OCI-LY1 (cell line): ENCODE results near the gene NDUFB4.

Experiments used
- H2AFZ ChIP-seq: fragments of 200-600 bp; sonication (generic), shearing (Covaris generic); 2 replicates; pipeline ENCODE4 v1.6.0; 2014; ENCODE audit warnings: antibody characterized with exemption, mild to moderate bottlenecking, low read length
- H3F3A ChIP-seq: fragments of 200-600 bp; sonication (generic), shearing (Covaris generic); 2 replicates; pipeline ENCODE4 v1.6.0; 2014; ENCODE audit warnings: mild to moderate bottlenecking, antibody characterized with exemption, low read length, moderate library complexity; ENCODE audit not compliant: insufficient read depth
- H3K27ac ChIP-seq: fragments of 200-600 bp; sonication (generic); 2 replicates; pipeline ENCODE4 v1.5.1; 2014; ENCODE audit warnings: low read length, mixed run types, mild to moderate bottlenecking, low read depth; ENCODE audit not compliant: poor library complexity, severe bottlenecking
- H3K27me3 ChIP-seq: fragments of 200-600 bp; sonication (generic); 2 replicates; pipeline ENCODE4 v1.6.0; 2014; ENCODE audit warnings: antibody characterized with exemption, mild to moderate bottlenecking, low read length, moderate library complexity; ENCODE audit not compliant: insufficient read depth
- H3K36me3 ChIP-seq: fragments of 200-600 bp; sonication (generic); 2 replicates; pipeline ENCODE4 v1.6.1; 2014; ENCODE audit warnings: mild to moderate bottlenecking, antibody characterized with exemption, low read length, moderate library complexity, mixed read lengths; ENCODE audit not compliant: insufficient read depth
- H3K4me1 ChIP-seq: fragments of 200-600 bp; sonication (generic); 2 replicates; pipeline ENCODE4 v1.5.1; 2014; ENCODE audit warnings: mild to moderate bottlenecking, low read length, moderate library complexity; ENCODE audit not compliant: insufficient read depth, severe bottlenecking
- H3K4me2 ChIP-seq: fragments of 200-600 bp; sonication (generic), shearing (Covaris generic); 2 replicates; pipeline ENCODE4 v1.6.1; 2014; ENCODE audit warnings: low read length
- H3K4me3 ChIP-seq: fragments of 200-600 bp; sonication (generic); 2 replicates; pipeline ENCODE4 v1.5.1; 2014; ENCODE audit warnings: low read length, low read depth, mild to moderate bottlenecking, mixed read lengths; ENCODE audit not compliant: poor library complexity, severe bottlenecking
- H3K79me2 ChIP-seq: fragments of 200-600 bp; shearing (Covaris generic); 2 replicates; pipeline ENCODE4 v1.6.1; 2016; ENCODE audit warnings: mixed run types, low read length, mixed read lengths; ENCODE audit not compliant: insufficient read depth
- H3K9ac ChIP-seq: fragments of 200-600 bp; sonication (generic), shearing (Covaris generic); 2 replicates; pipeline ENCODE4 v1.6.1; 2014; ENCODE audit warnings: mild to moderate bottlenecking, low read length, mixed read lengths
- H3K9me2 ChIP-seq: fragments of 200-600 bp; sonication (generic), shearing (Covaris generic); 2 replicates; pipeline ENCODE4 v1.6.1; 2014; ENCODE audit warnings: low read depth, mild to moderate bottlenecking, low read length, mixed read lengths
- H3K9me3 ChIP-seq: fragments of 200-600 bp; shearing (Covaris generic); 2 replicates; pipeline ENCODE4 v1.6.1; 2014; ENCODE audit warnings: low read length, mixed read lengths
- H4K20me1 ChIP-seq: fragments of 200-600 bp; sonication (generic), shearing (Covaris generic); 2 replicates; pipeline ENCODE4 v1.6.0; 2016; ENCODE audit warnings: mild to moderate bottlenecking, low read length; ENCODE audit not compliant: insufficient read depth
- CTCF ChIP-seq: fragments of 200-600 bp; sonication (generic), shearing (Covaris generic); IDR thresholded peaks from 2 replicates; pipeline ENCODE4 v1.5.1; 2017; ENCODE audit warnings: mild to moderate bottlenecking, antibody characterized with exemption, low read length, moderate library complexity, mixed read lengths
- EZH2 ChIP-seq: fragments of 200-600 bp; sonication (generic), shearing (Covaris generic); IDR thresholded peaks from 2 replicates; pipeline ENCODE4 v1.8.0; 2017; ENCODE audit warnings: borderline replicate concordance, mixed run types, mild to moderate bottlenecking, antibody characterized with exemption, low read length, moderate library complexity, mixed read lengths

Gene NDUFB4

DNA sequence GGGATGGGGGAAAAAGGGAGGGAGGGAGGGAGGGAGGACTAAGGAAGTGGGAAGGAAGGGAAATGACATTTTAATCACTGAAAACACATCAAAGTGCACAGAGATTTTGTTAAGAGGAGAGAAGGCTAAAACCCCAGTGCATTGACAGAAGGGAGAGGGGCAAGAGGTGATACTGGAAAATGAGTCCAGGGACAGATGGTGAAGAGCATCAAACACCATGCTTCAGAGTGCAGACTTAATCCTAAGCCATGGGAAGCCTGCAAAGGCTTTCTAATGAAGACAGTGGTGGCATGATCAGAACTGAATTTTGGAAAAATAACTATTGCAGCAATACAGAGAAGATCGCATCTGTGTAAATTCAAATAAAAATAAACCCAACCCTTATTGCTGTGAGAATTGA is 44.1 kb downstream of the NDUFB4 start:
- Histone ChIP-seq H3F3A (no peaks in the 10 kb centered on the region), H3K9ac (no peak overlapping the region), H3K36me3 (no peaks in the 10 kb centered on the region), H3K27me3 (no peaks in the 10 kb centered on the region), H4K20me1 (no peaks in the 10 kb centered on the region), H3K9me3 (no peaks in the 10 kb centered on the region), H3K4me2 (no peak overlapping the region), H2AFZ (no peak overlapping the region), H3K4me3 (no peak overlapping the region), H3K4me1 (no peaks in the 10 kb centered on the region), H3K79me2 (no peaks in the 10 kb centered on the region), H3K27ac (no peak overlapping the region), H3K9me2 (no peaks in the 10 kb centered on the region)
- no peak for TF ChIP-seq EZH2
- TF ChIP-seq CTCF = no peak

DNA sequence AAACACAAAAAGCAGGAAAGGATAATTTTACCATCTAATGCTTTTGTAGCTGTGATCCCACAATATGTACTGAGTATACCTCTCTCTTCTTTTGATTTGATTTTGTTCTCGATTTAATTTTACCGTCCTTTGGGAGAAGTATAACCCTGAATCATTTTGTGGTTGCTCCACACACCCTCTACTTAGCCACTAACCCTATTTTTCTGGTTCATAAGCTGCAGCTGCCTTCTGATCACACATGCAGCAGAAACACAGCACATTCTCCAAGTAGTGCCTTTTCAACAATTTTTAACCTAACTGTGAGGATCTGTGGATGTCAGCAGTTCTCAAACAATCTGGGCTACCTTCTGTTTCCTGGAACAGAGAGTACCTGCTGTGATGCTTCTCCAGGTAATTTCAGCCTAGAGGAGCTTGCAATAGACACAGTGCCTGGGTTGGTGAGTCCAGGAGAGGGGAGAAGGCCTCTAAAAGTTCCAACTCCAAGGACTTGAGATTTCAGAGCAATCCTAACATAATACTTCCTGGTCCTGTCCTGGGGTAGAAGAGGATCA is 45.6 kb downstream of the NDUFB4 start:
- H4K20me1 ChIP-seq = no peaks in the 10 kb centered on the region
- H3K27me3 ChIP-seq = no peaks in the 10 kb centered on the region
- no peaks in the 10 kb centered on the region for H3K9me3 ChIP-seq
- H3K4me2 ChIP-seq = no peak overlapping the region
- no peaks in the 10 kb centered on the region for H3K4me1 ChIP-seq
- TF ChIP-seq EZH2 (no peak), CTCF (no peak)
- no peak overlapping the region for H3K27ac ChIP-seq
- no peaks in the 10 kb centered on the region for H3K9me2 ChIP-seq
- no peak overlapping the region for H3K9ac ChIP-seq
- H3F3A ChIP-seq = no peaks in the 10 kb centered on the region
- H3K4me3 ChIP-seq = no peak overlapping the region
- no peaks in the 10 kb centered on the region for H3K79me2 ChIP-seq
- H3K36me3 ChIP-seq = no peaks in the 10 kb centered on the region
- H2AFZ ChIP-seq = no peak overlapping the region

DNA sequence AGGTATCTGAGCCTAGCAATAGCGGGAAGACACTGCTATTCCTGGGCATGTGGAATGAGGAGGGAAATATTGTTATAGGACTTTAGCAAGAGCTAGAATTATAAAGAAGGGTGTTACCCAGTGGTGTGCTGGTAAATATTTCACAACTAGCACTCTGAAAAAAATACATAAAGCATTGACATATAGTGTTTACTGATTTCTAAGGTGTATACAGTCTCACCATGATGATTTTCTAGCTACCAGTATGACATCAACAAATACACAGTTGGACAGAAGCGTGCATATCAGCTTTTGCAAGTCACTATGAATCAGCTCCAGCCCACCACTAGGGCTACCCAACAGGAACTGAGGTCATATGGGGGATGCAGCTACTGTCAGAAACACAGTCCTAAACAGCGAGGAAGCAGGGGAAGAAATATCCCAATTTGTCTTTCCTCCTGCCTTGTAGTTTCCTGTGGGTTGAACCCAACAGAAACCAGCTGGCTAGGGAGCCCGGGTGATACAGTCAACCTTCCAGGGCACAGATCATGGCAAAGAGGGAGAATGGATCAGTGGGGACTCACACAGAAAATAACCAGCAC is 46.3 kb downstream of the NDUFB4 start:
- Histone ChIP-seq H3K9me2 (no peaks in the 10 kb centered on the region), H3K36me3 (no peaks in the 10 kb centered on the region), H2AFZ (no peak overlapping the region), H3K4me1 (no peaks in the 10 kb centered on the region), H3K27ac (no peak overlapping the region), H3K79me2 (no peaks in the 10 kb centered on the region), H3K4me3 (no peak overlapping the region), H3K27me3 (no peaks in the 10 kb centered on the region), H3K9ac (no peak overlapping the region), H4K20me1 (no peaks in the 10 kb centered on the region), H3K9me3 (no peaks in the 10 kb centered on the region), H3K4me2 (no peak overlapping the region), H3F3A (no peaks in the 10 kb centered on the region)
- TF ChIP-seq EZH2 (no peak), CTCF (no peak)
